ENCODE measurements around the gene RAB40AL. TPM values are rescaled to one million over a fixed set of nuclear protein-coding genes. Genes with fewer than 3 reads are reported as not detected.

The RAB40AL gene
- total and polyA plus RNA-seq, 10 of the 15 experiments (the other 5 are each of a cell fraction or from before 2014, with no cell fraction given): 0.13 to 0.45 (median 0.23) TPM; not detected in 4

- TF ChIP-seq PRDM15 (CRISPR knock-in tag; IDR thresholded peaks at IDR 0.05) (no peak), ZNF24 (IDR thresholded peaks at IDR 0.05) (no peak), CEBPB (IDR thresholded peaks at IDR 0.05; ENCODE audit: borderline replicate concordance in 1 of 2, low read depth in 2 of 2, low read length in 2 of 2) (no peak), BACH1 (IDR thresholded peaks at IDR 0.05; ENCODE audit: borderline replicate concordance) (no peak), KDM1A (IDR thresholded peaks at IDR 0.05; ENCODE audit: borderline replicate concordance) (no peak), CTCF (IDR thresholded peaks at IDR 0.05 in 2 of 3, conservative IDR thresholded peaks at IDR 0.05 in 1 of 3; ENCODE audit: control insufficient read depth in 2 of 3, extremely low read depth in 1 of 3, insufficient read depth in 1 of 3, low read depth in 3 of 3, low read length in 3 of 3) (no peak), RB1 (IDR thresholded peaks at IDR 0.05; ENCODE audit: borderline replicate concordance) (no peak), ETV6 (conservative IDR thresholded peaks at IDR 0.05 in 1 of 2, IDR thresholded peaks at IDR 0.05 in 1 of 2; ENCODE audit: borderline replicate concordance in 1 of 2, low read depth in 1 of 2) (no peak), SUPT20H (IDR thresholded peaks at IDR 0.05; ENCODE audit: borderline replicate concordance, control insufficient read depth, low read depth, low read length) (no peak), STAT1 (conservative IDR thresholded peaks at IDR 0.05) (no peak), STAT3 (IDR thresholded peaks at IDR 0.05; ENCODE audit: low read depth, low read length) (no peak)
Measured at GRCh38 chrX:102979536-102979935, 42.5 kb downstream of the RAB40AL start (continued).
